GM12892 (cell line): ENCODE measurements around the gene PPP1R18.

Source experiments
- POLR2A ChIP-seq: IDR thresholded peaks from 2 replicates; pipeline ENCODE4 v1.6.1; 2011; ENCODE audit warnings: low read depth, low read length, control low read depth
- POLR2AphosphoS5 ChIP-seq: IDR thresholded peaks from 2 replicates; pipeline ENCODE4 v1.6.1; 2011; ENCODE audit warnings: low read depth, low read length, control low read depth
- TAF1 ChIP-seq: IDR thresholded peaks from 2 replicates; pipeline ENCODE4 v1.6.1; 2011; ENCODE audit warnings: low read depth, mild to moderate bottlenecking, control low read depth, low read length, borderline replicate concordance

- TF ChIP-seq POLR2A (no peak), POLR2AphosphoS5 (no peak), TAF1 (no peak)
Measured at GRCh38 chr6:30654798-30655742, 31.4 kb downstream of the PPP1R18 start.
